Mesodermal cell (in vitro differentiated cells): Measurements from ENCODE around the gene LOXL3.

Source experiments
- H3K27ac ChIP-seq: 2 replicates; pipeline ENCODE4 v1.7.0; 2013; ENCODE audit warnings: mild to moderate bottlenecking, low read depth, low read length, moderate library complexity; ENCODE audit not compliant: severe bottlenecking
- H3K36me3 ChIP-seq: 2 replicates; pipeline ENCODE4 v1.7.1; 2013; ENCODE audit warnings: mild to moderate bottlenecking, low read length, moderate library complexity; ENCODE audit not compliant: control insufficient read depth, insufficient read depth
- H3K4me1 ChIP-seq: one replicate; pipeline ENCODE4 v1.7.1; 2013; ENCODE audit warnings: mild to moderate bottlenecking, low read length; ENCODE audit not compliant: insufficient read depth, control insufficient read depth, poor library complexity, severe bottlenecking
- H3K4me3 ChIP-seq: 2 replicates; pipeline ENCODE4 v1.7.0; 2013; ENCODE audit warnings: low read length, control low read depth, mild to moderate bottlenecking; ENCODE audit not compliant: insufficient read depth, poor library complexity, severe bottlenecking; ENCODE audit errors: extremely low read depth
- H3K9me3 ChIP-seq: 2 replicates; pipeline ENCODE4 v1.7.1; 2013; ENCODE audit warnings: mild to moderate bottlenecking, low read length, moderate library complexity; ENCODE audit not compliant: control insufficient read depth
- WGBS, 2 experiments: methylation state at CpG; one replicate each; pipeline ENCODE4 v1.1.5; 2013; ENCODE audit warnings: missing lambda C conversion rate in 2 of 2; ENCODE audit not compliant: insufficient coverage in 2 of 2; 5-methylcytosine and 5-hydroxymethylcytosine counted together

The LOXL3 gene

GRCh38 chr2:74504591-74504990, 49.2 kb downstream of the LOXL3 start:
- H3K4me3 ChIP-seq = no peak overlapping the region
- H3K27ac ChIP-seq = no peak overlapping the region
- WGBS, 2 experiments = 93% methylated on average over 2 to 3 of the region's 3 CpGs
- H3K4me1 ChIP-seq = peaks cover 18% of the 10 kb centered on the region
- no peaks in the 10 kb centered on the region for H3K9me3 ChIP-seq
- peaks cover 20% of the 10 kb centered on the region for H3K36me3 ChIP-seq

GRCh38 chr2:74503506-74504475, 50.0 kb downstream of the LOXL3 start:
- H3K4me3 ChIP-seq = peak overlapping the region; percentile 47
- 76 to 77% methylated on average over 41 to 43 of the region's 45 CpGs for WGBS, 2 experiments
- H3K27ac ChIP-seq = peak overlapping the region; percentile 53

DNA sequence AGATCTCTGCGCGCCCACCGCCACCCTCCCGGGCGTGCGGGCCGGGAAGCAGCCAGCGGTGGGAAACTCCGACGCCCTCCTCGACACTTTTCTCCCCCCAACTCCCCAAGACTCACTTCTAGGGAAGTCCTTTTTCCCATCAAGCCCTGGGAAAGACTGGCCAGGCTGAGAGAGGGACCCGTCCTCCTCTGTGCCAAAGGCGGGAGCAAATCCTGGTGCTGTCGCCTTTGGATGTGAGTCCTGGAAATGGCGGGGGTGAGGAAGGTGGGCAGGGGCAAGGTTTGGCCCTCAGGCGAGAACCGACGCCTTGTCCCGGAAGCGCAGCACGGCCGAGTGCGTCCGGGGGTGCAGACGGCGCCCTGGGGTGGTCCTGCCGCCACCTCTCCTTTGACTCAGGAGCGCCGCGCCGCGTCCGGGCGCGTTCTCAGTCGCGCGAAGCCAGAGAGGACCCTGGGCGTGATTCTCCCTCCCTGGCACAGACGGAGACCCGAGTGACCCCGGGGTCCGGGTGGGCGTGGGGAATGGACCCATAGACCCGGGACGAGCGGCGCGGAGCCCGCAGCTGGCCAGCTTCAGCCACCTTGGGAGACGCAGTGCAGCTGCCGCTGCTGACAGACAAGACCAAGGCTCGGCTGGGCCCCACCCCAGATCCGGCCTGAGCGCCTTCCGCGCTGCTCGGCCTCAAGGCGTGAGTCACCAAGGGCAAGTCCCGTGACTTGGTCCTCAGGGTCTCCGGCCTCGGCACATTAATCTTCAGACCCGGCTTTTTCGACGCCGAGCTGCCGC, 50.8 kb downstream of the LOXL3 start:
- Histone ChIP-seq H3K9me3 (no peaks in the 10 kb centered on the region), H3K4me1 (peaks cover 26% of the 10 kb centered on the region), H3K36me3 (peaks cover 20% of the 10 kb centered on the region), H3K4me3 (peak overlapping the region; percentile 47), H3K27ac (peak overlapping the region; percentile 53)
- 5 to 6% methylated on average over 46 to 66 of the region's 67 CpGs for WGBS, 2 experiments

More at GRCh38 chr2:74503506-74504475, 50.0 kb downstream of the LOXL3 start:
- peaks cover 20% of the 10 kb centered on the region for H3K36me3 ChIP-seq
- no peaks in the 10 kb centered on the region for H3K9me3 ChIP-seq
- H3K4me1 ChIP-seq = peaks cover 23% of the 10 kb centered on the region

- Histone ChIP-seq H3K36me3 (peaks cover 20% of the 10 kb centered on the region), H3K9me3 (no peaks in the 10 kb centered on the region), H3K4me1 (peaks cover 26% of the 10 kb centered on the region), H3K4me3 (peak overlapping the region; percentile 47), H3K27ac (no peak overlapping the region)
- WGBS, 2 experiments = 15 to 26% methylated on average over 20 to 21 of the region's 32 CpGs
These were observed 51.5 kb downstream of the LOXL3 start for GRCh38 chr2:74502147-74502719.

- no peak overlapping the region for H3K27ac ChIP-seq
- H3K36me3 ChIP-seq = peaks cover 20% of the 10 kb centered on the region
- no peaks in the 10 kb centered on the region for H3K9me3 ChIP-seq
- 54 to 61% methylated on average over 13 to 16 of the region's 18 CpGs for WGBS, 2 experiments
- H3K4me3 ChIP-seq = no peak overlapping the region
- H3K4me1 ChIP-seq = peaks cover 22% of the 10 kb centered on the region
These were observed 52.2 kb downstream of the LOXL3 start for GRCh38 chr2:74501335-74502071.

DNA sequence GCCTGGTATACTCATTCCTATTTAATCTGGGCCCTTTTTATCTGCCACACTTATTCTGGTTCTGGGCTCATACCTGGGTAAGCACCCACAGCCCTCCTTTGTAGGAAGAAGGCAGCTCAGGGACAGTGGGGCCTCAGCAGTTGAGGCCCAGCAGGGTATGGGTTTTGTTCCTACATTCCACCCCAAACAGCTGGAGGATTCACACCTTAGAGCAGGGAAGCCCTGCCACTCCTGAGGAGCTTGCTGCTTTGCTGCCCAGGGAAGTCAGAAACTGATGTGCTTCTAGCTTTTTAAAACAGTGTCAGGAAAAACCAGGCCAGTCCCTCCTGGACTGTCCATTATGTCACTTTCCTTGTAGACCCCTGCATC, 53.2 kb downstream of the LOXL3 start:
- H3K4me3 ChIP-seq = no peak overlapping the region
- H3K27ac ChIP-seq = no peak overlapping the region
- peaks cover 13% of the 10 kb centered on the region for H3K36me3 ChIP-seq
- no peaks in the 10 kb centered on the region for H3K9me3 ChIP-seq
- peaks cover 21% of the 10 kb centered on the region for H3K4me1 ChIP-seq

GRCh38 chr2:74499940-74500577, 53.7 kb downstream of the LOXL3 start:
- H3K27ac ChIP-seq = no peak overlapping the region
- H3K36me3 ChIP-seq = peaks cover 11% of the 10 kb centered on the region
- H3K4me1 ChIP-seq = peaks cover 21% of the 10 kb centered on the region
- peak overlapping the region; percentile 39 for H3K4me3 ChIP-seq
- WGBS, 2 experiments = 21 to 33% methylated on average over 14 to 15 of the region's 15 CpGs
- H3K9me3 ChIP-seq = no peaks in the 10 kb centered on the region

GRCh38 chr2:74499267-74499939, 54.3 kb downstream of the LOXL3 start, which contains the start of gene LBX2:
Gene LBX2 (minus strand): TSS chr2:74499603. CDS start chr2:74499537, 66 bp downstream.
- Histone ChIP-seq H3K9me3 (no peaks in the 10 kb centered on the region), H3K4me3 (peak within 1 kb of the TSS; percentile 39), H3K36me3 (peaks cover 9% of the 10 kb centered on the region), H3K27ac (no peak within 1 kb of the TSS), H3K4me1 (peaks cover 21% of the 10 kb centered on the region)
- 2 to 3% methylated on average over 51 to 58 of the region's 65 CpGs for WGBS, 2 experiments

GRCh38 chr2:74498500-74499266, 55.1 kb downstream of the LOXL3 start:
- Histone ChIP-seq H3K9me3 (no peaks in the 10 kb centered on the region), H3K4me3 (peak overlapping the region; percentile 39), H3K4me1 (peaks cover 18% of the 10 kb centered on the region), H3K27ac (no peak overlapping the region), H3K36me3 (peaks cover 14% of the 10 kb centered on the region)
- 2 to 3% methylated on average over 29 to 34 of the region's 41 CpGs for WGBS, 2 experiments
